Epithelial cell of proximal tubule (primary cell): ENCODE measurements around the gene SLC25A27. TPM values are rescaled to one million over a fixed set of nuclear protein-coding genes. Genes with fewer than 3 reads are reported as not detected.

Source experiments
- DNase-seq: peaks from one replicate; pipeline ENCODE4 v3.0.0-alpha.2; 2011; ENCODE audit warnings: low read depth
- H3K4me3 ChIP-seq: 2 replicates; pipeline ENCODE4 v1.5.1; 2011; ENCODE audit warnings: low read depth, mild to moderate bottlenecking, low read length
- total RNA-seq: library from RNA; depleted of rRNA; stranded (reverse); fragments of >200 nt; gene quantifications from 2 replicates; pipeline ENCODE4 v1.2.3, GENCODE V29; 2015
- TF ChIP-seq, protein P1 (sequence below): conservative IDR thresholded peaks from 2 replicates; pipeline ENCODE4 v1.5.1; 2012; ENCODE audit warnings: low read depth, mild to moderate bottlenecking, low read length

The SLC25A27 gene
- total RNA-seq, 1 donor from 2014 or later = 1.7 TPM

DNA sequence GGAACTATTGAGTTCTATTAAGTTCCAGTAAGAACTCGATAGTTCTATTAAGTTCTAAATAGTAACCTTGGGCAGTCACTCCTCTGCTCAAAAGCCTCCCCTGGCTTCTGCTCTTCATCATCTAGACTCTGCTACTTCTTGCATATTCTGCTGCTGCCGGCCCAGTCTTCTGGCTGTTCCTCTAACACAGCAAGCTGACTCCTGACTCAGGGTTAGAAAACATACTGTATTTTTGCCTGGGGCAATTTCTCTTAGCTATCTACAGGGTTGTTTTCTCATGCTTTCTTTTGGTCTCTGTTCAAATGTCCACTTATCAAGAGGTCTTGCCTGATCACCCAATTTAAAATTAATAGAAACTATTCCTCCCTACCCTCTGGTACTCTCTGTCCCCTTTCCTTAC is 14.6 kb downstream of the SLC25A27 start:
- TF ChIP-seq, protein P1, sequence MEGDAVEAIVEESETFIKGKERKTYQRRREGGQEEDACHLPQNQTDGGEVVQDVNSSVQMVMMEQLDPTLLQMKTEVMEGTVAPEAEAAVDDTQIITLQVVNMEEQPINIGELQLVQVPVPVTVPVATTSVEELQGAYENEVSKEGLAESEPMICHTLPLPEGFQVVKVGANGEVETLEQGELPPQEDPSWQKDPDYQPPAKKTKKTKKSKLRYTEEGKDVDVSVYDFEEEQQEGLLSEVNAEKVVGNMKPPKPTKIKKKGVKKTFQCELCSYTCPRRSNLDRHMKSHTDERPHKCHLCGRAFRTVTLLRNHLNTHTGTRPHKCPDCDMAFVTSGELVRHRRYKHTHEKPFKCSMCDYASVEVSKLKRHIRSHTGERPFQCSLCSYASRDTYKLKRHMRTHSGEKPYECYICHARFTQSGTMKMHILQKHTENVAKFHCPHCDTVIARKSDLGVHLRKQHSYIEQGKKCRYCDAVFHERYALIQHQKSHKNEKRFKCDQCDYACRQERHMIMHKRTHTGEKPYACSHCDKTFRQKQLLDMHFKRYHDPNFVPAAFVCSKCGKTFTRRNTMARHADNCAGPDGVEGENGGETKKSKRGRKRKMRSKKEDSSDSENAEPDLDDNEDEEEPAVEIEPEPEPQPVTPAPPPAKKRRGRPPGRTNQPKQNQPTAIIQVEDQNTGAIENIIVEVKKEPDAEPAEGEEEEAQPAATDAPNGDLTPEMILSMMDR = no peak
- no peak for DNase-seq
- no peak overlapping the region for H3K4me3 ChIP-seq

DNA sequence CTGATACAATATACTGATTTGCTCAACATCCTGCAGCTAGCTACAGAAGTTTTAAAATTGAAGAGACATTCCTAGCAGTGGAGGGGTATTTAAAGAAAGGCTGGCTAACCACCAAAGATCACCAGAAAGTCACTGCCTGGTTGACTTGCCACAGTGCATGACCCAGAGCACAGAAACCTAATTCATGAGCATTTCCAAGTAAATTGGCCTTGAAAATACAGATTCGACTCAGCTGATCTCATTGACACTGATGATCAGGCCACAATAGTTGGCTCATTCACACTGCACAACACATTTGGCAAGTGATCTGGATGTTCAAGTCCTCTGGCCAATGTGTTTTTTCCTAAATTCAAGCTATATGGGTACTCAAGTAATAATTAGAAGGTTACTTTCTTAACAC is 21.6 kb downstream of the SLC25A27 start:
- TF ChIP-seq, protein P1 = no peak
- DNase-seq = no peak
- no peak overlapping the region for H3K4me3 ChIP-seq

DNA sequence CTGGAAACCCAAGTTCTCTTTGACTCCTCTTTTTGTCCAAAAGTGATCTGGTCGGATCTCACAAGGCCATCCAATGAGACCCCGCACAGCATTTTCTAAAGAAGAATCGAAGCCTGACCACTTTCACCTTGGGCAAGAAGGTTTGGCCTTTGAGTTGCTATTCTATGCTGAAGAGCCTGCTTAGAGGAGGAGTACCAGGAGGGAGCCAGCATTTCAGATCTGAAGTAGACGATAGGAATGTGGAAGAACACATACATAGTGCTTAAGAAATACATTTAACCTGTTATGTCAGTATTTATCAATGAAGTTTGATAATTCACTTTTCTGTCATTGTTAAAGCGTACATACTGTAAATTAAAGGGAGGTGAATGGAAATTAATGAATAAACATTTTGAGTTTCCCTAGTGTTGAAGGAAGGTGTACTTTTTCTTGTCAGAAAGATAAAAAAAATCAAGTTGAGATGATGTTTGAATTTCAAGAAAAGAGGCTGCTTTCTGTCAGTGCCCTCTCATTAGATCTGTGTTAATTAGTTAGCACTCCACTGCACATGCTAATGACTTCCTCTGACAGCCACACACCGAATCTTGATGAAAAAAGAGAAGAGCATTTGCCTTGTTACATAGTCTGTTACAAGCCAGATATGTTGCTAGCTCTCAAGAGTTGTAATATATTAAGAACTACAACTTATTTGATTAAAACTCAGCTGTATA is 24.0 kb downstream of the SLC25A27 start:
- H3K4me3 ChIP-seq = no peak overlapping the region
- DNase-seq = no peak
- TF ChIP-seq, protein P1 = no peak

DNA sequence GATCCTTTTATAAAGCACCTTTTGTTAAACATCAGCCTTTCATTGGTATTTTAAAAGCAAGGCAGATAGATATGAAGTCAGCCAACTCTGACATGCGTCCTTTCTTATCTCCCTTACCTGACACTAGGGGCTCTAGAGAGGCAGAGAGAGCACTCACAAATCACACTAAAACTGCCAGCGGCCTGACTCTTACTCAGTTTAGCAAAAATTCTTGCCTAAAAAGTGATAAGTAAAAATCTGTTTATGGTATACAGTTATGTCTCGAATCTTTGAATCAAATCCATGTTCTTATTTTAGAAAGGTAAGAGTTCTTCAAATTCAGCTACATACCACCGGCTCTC is 24.5 kb downstream of the SLC25A27 start:
- H3K4me3 ChIP-seq = no peak overlapping the region
- TF ChIP-seq, protein P1 = peak; percentile 52
- DNase-seq = no peak

DNA sequence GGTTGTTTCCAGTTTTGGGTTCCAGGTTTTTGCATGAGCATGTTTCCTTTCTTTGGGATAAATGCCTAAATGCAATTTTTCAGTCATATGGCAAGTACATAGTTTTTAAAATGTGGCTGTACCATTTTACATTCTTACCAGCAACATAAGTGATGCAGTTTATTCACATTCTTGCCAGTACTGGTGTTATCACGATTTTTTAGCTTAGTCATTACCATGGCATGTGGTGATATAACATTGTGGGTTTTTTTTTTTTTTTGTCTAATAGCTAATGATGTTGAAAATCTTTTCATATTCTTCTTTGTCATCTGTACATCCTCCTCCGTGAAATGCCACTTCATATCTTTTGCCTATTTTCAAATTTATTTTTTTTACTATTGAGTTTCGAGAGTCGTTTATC is 32.0 kb downstream of the SLC25A27 start:
- no peak for DNase-seq
- TF ChIP-seq, protein P1 = no peak

DNA sequence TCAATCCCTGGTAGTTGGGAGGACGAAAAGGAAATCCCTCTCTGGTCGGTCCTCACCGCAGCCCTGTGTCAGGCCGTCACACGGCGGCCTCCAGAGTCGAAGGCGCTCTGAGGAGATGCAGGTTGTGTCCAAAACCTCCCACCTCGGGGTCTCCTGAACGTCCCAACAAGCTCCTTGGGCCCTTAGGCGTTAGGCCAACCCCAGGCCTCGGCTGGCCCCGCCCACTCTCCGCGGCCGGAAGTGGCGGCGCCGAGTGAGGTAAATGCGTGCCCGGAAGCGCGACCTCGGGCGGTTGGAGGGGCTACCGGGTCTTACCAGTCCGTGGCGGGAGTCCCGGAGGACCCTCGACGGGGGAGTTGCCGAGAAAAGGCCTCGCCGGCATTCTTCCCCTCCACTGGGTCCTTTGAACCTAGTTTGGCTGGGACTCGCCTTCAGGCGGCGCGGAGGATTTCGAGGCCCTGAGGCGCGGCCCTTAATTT is 34.9 kb downstream of the SLC25A27 start, which contains the start of gene TDRD6:
TSS of gene TDRD6 (plus strand) at position 267 of the 479 bp plus-strand sequence. CDS start 244 bp downstream, outside the sequence.
- TF ChIP-seq, protein P1 = no peak
- H3K4me3 ChIP-seq = no peak within 1 kb of the TSS
- no peak for DNase-seq

More for the DNA sequence above, 32.0 kb downstream of the SLC25A27 start:
- no peak overlapping the region for H3K4me3 ChIP-seq
